Upper lobe of right lung (tissue), 1 donor: ENCODE measurements around the gene DNAH10. TPM values are rescaled to one million over a fixed set of nuclear protein-coding genes. Genes with fewer than 3 reads are reported as not detected.

ENCODE experiments used
- ATAC-seq: fragments of 200-7000 bp; cut with Tn5 transposase; one replicate; pipeline ENCODE4 v1.9.1; 2020; ENCODE audit warnings: mild to moderate bottlenecking, moderate library complexity
- DNase-seq: peaks from one replicate; pipeline ENCODE4 v3.0.0-alpha.2; 2020
- H3K27ac ChIP-seq: fragments of 200-600 bp; one replicate; pipeline ENCODE4 v1.8.0; 2022
- H3K27me3 ChIP-seq: fragments of 200-600 bp; one replicate; pipeline ENCODE4 v1.8.0; 2022; ENCODE audit warnings: mild to moderate bottlenecking
- H3K36me3 ChIP-seq: fragments of 200-600 bp; one replicate; pipeline ENCODE4 v1.8.0; 2022
- H3K4me1 ChIP-seq: fragments of 200-600 bp; one replicate; pipeline ENCODE4 v1.8.0; 2022
- H3K4me3 ChIP-seq: fragments of 200-600 bp; one replicate; pipeline ENCODE4 v1.8.0; 2022; ENCODE audit warnings: mild to moderate bottlenecking
- H3K9me3 ChIP-seq: fragments of 200-600 bp; one replicate; pipeline ENCODE4 v1.8.0; 2022
- CTCF ChIP-seq: fragments of 200-600 bp; IDR thresholded peaks from one replicate; pipeline ENCODE4 v1.8.0; 2022; ENCODE audit warnings: antibody characterized with exemption
- intact Hi-C: fragments of 100-400 bp; cut with DNase I; formaldehyde crosslinking; loops from one replicate; pipeline ENCODE4 v1.11.0; 2022
- total RNA-seq: library from RNA; stranded (reverse); fragmentation: NEBNext Ultra II Directional; extraction: Animal tissue kit (Norgen Biotek cat#: 25700); gene quantifications from one replicate; pipeline ENCODE4 v1.2.1, GENCODE V29; 2021
- donor health status: DM: no; HTN: yes; CAD: no; lungs with severe emphysema.

The DNAH10 gene
- total RNA-seq, 1 donor from 2014 or later = 0.23 TPM

GRCh38 chr12:123892180-123892559, 130.1 kb downstream of the DNAH10 start:
- no peak for TF ChIP-seq CTCF
- intact Hi-C loops = no loop called here
- Histone ChIP-seq H3K9me3 (no peaks in the 10 kb centered on the region), H3K4me1 (no peaks in the 10 kb centered on the region), H3K27me3 (no peaks in the 10 kb centered on the region), H3K4me3 (no peak overlapping the region), H3K36me3 (no peaks in the 10 kb centered on the region), H3K27ac (no peak overlapping the region)
- no peak for DNase-seq
- no peak for ATAC-seq

- Histone ChIP-seq H3K9me3 (no peaks in the 10 kb centered on the region), H3K4me1 (no peaks in the 10 kb centered on the region), H3K27ac (no peak overlapping the region), H3K27me3 (no peaks in the 10 kb centered on the region), H3K36me3 (no peaks in the 10 kb centered on the region), H3K4me3 (no peak overlapping the region)
- intact Hi-C loops = no loop called here
- DNase-seq (no peak), ATAC-seq (no peak)
- no peak for TF ChIP-seq CTCF
Measured at GRCh38 chr12:123892853-123893252, 130.8 kb downstream of the DNAH10 start.

GRCh38 chr12:123893276-123893675, 131.2 kb downstream of the DNAH10 start:
- ATAC-seq (no peak), DNase-seq (no peak)
- Histone ChIP-seq H3K4me3 (no peak overlapping the region), H3K27ac (no peak overlapping the region), H3K4me1 (no peaks in the 10 kb centered on the region), H3K9me3 (no peaks in the 10 kb centered on the region), H3K27me3 (no peaks in the 10 kb centered on the region), H3K36me3 (no peaks in the 10 kb centered on the region)
- intact Hi-C loops = no loop called here
- TF ChIP-seq CTCF = no peak

GRCh38 chr12:123894823-123895345, 132.8 kb downstream of the DNAH10 start:
- H3K4me3 ChIP-seq = no peak overlapping the region
- no peak for TF ChIP-seq CTCF
- no peak overlapping the region for H3K27ac ChIP-seq
- no peak for DNase-seq
- no peaks in the 10 kb centered on the region for H3K9me3 ChIP-seq
- intact Hi-C loops = no loop called here
- no peaks in the 10 kb centered on the region for H3K4me1 ChIP-seq
- no peaks in the 10 kb centered on the region for H3K36me3 ChIP-seq
- no peak for ATAC-seq
- H3K27me3 ChIP-seq = no peaks in the 10 kb centered on the region

- no peaks in the 10 kb centered on the region for H3K36me3 ChIP-seq
- DNase-seq (no peak), ATAC-seq (no peak)
- no peaks in the 10 kb centered on the region for H3K9me3 ChIP-seq
- no peak for TF ChIP-seq CTCF
- intact Hi-C loops = no loop called here
- no peak overlapping the region for H3K4me3 ChIP-seq
- H3K4me1 ChIP-seq = no peaks in the 10 kb centered on the region
- H3K27ac ChIP-seq = no peak overlapping the region
- H3K27me3 ChIP-seq = no peaks in the 10 kb centered on the region
Measured at GRCh38 chr12:123895451-123895850, 133.3 kb downstream of the DNAH10 start.

GRCh38 chr12:123896767-123897166, 134.7 kb downstream of the DNAH10 start:
- no peak for TF ChIP-seq CTCF
- H3K9me3 ChIP-seq = no peaks in the 10 kb centered on the region
- intact Hi-C loops = no loop called here
- no peak for ATAC-seq
- no peaks in the 10 kb centered on the region for H3K36me3 ChIP-seq
- H3K4me3 ChIP-seq = no peak overlapping the region
- H3K27me3 ChIP-seq = no peaks in the 10 kb centered on the region
- no peak overlapping the region for H3K27ac ChIP-seq
- no peaks in the 10 kb centered on the region for H3K4me1 ChIP-seq
- no peak for DNase-seq
